ENCODE results near the gene PIK3C2A.

Gene PIK3C2A

DNA sequence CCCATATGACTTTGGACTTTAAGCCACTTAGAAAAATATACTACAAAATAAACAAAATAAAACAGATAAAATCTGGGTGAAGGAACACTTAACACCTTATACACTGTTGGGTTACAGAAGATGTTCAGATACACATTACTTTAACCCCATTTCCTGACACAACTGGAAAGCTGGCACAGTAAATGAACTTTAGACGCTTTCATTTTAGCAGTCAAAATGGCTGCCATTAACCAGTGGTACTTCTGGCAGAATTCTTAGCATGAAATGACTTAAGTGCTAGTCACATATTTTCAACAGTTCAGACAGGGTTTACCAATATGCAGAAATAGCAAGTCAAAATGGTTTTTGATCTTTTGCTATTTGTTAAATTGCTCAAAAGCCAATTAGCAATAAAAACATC lies 37.9 kb downstream of the PIK3C2A start:
- no peak for ATAC-seq
- TF ChIP-seq ARNTL (CRISPR knock-in tag; IDR thresholded peaks at IDR 0.05; ENCODE audit: borderline replicate concordance, low read depth) = no peak
- TF ChIP-seq, protein P1, sequence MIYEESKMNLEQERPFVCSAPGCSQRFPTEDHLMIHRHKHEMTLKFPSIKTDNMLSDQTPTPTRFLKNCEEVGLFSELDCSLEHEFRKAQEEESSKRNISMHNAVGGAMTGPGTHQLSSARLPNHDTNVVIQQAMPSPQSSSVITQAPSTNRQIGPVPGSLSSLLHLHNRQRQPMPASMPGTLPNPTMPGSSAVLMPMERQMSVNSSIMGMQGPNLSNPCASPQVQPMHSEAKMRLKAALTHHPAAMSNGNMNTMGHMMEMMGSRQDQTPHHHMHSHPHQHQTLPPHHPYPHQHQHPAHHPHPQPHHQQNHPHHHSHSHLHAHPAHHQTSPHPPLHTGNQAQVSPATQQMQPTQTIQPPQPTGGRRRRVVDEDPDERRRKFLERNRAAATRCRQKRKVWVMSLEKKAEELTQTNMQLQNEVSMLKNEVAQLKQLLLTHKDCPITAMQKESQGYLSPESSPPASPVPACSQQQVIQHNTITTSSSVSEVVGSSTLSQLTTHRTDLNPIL (CRISPR knock-in tag; IDR thresholded peaks at IDR 0.05; ENCODE audit: low read depth) = no peak
- TF ChIP-seq, protein P2, sequence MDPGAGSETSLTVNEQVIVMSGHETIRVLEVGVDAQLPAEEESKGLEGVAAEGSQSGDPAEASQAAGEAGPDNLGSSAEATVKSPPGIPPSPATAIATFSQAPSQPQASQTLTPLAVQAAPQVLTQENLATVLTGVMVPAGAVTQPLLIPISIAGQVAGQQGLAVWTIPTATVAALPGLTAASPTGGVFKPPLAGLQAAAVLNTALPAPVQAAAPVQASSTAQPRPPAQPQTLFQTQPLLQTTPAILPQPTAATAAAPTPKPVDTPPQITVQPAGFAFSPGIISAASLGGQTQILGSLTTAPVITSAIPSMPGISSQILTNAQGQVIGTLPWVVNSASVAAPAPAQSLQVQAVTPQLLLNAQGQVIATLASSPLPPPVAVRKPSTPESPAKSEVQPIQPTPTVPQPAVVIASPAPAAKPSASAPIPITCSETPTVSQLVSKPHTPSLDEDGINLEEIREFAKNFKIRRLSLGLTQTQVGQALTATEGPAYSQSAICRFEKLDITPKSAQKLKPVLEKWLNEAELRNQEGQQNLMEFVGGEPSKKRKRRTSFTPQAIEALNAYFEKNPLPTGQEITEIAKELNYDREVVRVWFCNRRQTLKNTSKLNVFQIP (CRISPR knock-in tag; IDR thresholded peaks at IDR 0.05; ENCODE audit: borderline replicate concordance, low read depth) = no peak
- TF ChIP-seq ZFP30 (CRISPR knock-in tag; IDR thresholded peaks at IDR 0.05) = no peak
- TF ChIP-seq ZNF8 (CRISPR knock-in tag; IDR thresholded peaks at IDR 0.05) = no peak
- no peak for TF ChIP-seq OSR1 (CRISPR knock-in tag; IDR thresholded peaks at IDR 0.05)
- TF ChIP-seq, protein P3, sequence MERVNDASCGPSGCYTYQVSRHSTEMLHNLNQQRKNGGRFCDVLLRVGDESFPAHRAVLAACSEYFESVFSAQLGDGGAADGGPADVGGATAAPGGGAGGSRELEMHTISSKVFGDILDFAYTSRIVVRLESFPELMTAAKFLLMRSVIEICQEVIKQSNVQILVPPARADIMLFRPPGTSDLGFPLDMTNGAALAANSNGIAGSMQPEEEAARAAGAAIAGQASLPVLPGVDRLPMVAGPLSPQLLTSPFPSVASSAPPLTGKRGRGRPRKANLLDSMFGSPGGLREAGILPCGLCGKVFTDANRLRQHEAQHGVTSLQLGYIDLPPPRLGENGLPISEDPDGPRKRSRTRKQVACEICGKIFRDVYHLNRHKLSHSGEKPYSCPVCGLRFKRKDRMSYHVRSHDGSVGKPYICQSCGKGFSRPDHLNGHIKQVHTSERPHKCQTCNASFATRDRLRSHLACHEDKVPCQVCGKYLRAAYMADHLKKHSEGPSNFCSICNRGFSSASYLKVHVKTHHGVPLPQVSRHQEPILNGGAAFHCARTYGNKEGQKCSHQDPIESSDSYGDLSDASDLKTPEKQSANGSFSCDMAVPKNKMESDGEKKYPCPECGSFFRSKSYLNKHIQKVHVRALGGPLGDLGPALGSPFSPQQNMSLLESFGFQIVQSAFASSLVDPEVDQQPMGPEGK (CRISPR knock-in tag; IDR thresholded peaks at IDR 0.05; ENCODE audit: borderline replicate concordance) = no peak
- no peak for TF ChIP-seq TOX (CRISPR knock-in tag; IDR thresholded peaks at IDR 0.05; ENCODE audit: borderline replicate concordance)
- no peak for TF ChIP-seq RARB (CRISPR knock-in tag; IDR thresholded peaks at IDR 0.05)
- no peak for TF ChIP-seq CSDC2 (CRISPR knock-in tag; IDR thresholded peaks at IDR 0.05)
- TF ChIP-seq, protein P4, sequence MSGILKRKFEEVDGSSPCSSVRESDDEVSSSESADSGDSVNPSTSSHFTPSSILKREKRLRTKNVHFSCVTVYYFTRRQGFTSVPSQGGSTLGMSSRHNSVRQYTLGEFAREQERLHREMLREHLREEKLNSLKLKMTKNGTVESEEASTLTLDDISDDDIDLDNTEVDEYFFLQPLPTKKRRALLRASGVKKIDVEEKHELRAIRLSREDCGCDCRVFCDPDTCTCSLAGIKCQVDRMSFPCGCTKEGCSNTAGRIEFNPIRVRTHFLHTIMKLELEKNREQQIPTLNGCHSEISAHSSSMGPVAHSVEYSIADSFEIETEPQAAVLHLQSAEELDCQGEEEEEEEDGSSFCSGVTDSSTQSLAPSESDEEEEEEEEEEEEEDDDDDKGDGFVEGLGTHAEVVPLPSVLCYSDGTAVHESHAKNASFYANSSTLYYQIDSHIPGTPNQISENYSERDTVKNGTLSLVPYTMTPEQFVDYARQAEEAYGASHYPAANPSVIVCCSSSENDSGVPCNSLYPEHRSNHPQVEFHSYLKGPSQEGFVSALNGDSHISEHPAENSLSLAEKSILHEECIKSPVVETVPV (CRISPR knock-in tag; IDR thresholded peaks at IDR 0.05) = no peak
- no peak for TF ChIP-seq SNAI2 (CRISPR knock-in tag; IDR thresholded peaks at IDR 0.05)
- TF ChIP-seq PPARA (CRISPR knock-in tag; IDR thresholded peaks at IDR 0.05; ENCODE audit: borderline replicate concordance) = no peak

DNA sequence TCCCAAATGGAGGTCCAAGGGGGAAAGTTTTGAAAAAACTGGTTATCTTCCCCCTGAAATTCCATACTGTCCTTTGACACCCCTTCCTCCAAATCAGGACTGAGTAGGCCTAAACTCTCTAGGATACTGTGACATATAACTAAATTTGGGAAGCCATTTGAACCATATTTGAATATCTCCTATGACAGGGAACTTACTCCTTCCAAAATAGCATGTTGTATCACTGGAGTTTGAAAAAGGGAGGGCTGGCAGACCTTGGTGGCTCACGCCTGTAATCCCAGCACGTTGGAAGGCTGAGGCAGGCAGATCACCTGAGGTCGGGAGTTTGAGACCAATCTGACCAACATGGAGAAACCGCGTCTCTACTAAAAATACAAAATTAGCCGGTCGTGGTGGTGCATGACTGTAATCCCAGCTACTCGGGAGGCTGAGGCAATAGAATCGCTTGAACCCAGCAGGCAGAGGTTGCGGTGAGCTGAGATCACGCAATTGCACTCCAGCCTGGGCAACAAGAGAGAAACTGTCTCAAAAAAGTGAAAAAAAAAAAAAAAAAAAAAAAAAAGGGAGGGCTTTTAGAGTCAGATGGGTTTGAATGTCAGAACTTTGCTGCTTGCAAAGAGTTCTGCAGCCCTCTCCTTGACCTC lies 42.4 kb downstream of the PIK3C2A start:
- TF ChIP-seq, protein P3 (CRISPR knock-in tag; IDR thresholded peaks at IDR 0.05; ENCODE audit: borderline replicate concordance) = no peak
- TF ChIP-seq ZC3H10 (CRISPR knock-in tag; IDR thresholded peaks at IDR 0.05) (no peak), ARNTL (CRISPR knock-in tag; IDR thresholded peaks at IDR 0.05; ENCODE audit: borderline replicate concordance, low read depth) (no peak), ISL1 (CRISPR knock-in tag; IDR thresholded peaks at IDR 0.05) (no peak), ZNF8 (CRISPR knock-in tag; IDR thresholded peaks at IDR 0.05) (no peak), ZFP30 (CRISPR knock-in tag; IDR thresholded peaks at IDR 0.05) (no peak), ZNF70 (CRISPR knock-in tag; IDR thresholded peaks at IDR 0.05) (no peak), RARB (CRISPR knock-in tag; IDR thresholded peaks at IDR 0.05) (no peak), ZNF565 (CRISPR knock-in tag; conservative IDR thresholded peaks at IDR 0.05; ENCODE audit: low read depth) (no peak), OSR1 (CRISPR knock-in tag; IDR thresholded peaks at IDR 0.05) (no peak), SNAI2 (CRISPR knock-in tag; IDR thresholded peaks at IDR 0.05) (no peak), BACH2 (CRISPR knock-in tag; IDR thresholded peaks at IDR 0.05; ENCODE audit: borderline replicate concordance) (no peak)
- TF ChIP-seq, protein P1 (CRISPR knock-in tag; IDR thresholded peaks at IDR 0.05; ENCODE audit: low read depth) = no peak
- TF ChIP-seq, protein P4 (CRISPR knock-in tag; IDR thresholded peaks at IDR 0.05) = no peak
- TF ChIP-seq, protein P2 (CRISPR knock-in tag; IDR thresholded peaks at IDR 0.05; ENCODE audit: borderline replicate concordance, low read depth) = no peak
- ATAC-seq = no peak
